Measurements from ENCODE around the gene FDX2. TPM values are rescaled to one million over a fixed set of nuclear protein-coding genes. Genes with fewer than 3 reads are reported as not detected.

Gene FDX2
- total and polyA plus RNA-seq, 2 of the 13 experiments (the other 11 are each of a cell fraction or from before 2014, with no cell fraction given): 21.0 to 24.7 TPM

- TF ChIP-seq, protein P1, sequence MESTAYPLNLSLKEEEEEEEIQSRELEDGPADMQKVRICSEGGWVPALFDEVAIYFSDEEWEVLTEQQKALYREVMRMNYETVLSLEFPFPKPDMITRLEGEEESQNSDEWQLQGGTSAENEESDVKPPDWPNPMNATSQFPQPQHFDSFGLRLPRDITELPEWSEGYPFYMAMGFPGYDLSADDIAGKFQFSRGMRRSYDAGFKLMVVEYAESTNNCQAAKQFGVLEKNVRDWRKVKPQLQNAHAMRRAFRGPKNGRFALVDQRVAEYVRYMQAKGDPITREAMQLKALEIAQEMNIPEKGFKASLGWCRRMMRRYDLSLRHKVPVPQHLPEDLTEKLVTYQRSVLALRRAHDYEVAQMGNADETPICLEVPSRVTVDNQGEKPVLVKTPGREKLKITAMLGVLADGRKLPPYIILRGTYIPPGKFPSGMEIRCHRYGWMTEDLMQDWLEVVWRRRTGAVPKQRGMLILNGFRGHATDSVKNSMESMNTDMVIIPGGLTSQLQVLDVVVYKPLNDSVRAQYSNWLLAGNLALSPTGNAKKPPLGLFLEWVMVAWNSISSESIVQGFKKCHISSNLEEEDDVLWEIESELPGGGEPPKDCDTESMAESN (CRISPR knock-in tag; conservative IDR thresholded peaks at IDR 0.05): peak; percentile 55; the same call in 1 of the 2 replicates
- TF ChIP-seq, protein P2, sequence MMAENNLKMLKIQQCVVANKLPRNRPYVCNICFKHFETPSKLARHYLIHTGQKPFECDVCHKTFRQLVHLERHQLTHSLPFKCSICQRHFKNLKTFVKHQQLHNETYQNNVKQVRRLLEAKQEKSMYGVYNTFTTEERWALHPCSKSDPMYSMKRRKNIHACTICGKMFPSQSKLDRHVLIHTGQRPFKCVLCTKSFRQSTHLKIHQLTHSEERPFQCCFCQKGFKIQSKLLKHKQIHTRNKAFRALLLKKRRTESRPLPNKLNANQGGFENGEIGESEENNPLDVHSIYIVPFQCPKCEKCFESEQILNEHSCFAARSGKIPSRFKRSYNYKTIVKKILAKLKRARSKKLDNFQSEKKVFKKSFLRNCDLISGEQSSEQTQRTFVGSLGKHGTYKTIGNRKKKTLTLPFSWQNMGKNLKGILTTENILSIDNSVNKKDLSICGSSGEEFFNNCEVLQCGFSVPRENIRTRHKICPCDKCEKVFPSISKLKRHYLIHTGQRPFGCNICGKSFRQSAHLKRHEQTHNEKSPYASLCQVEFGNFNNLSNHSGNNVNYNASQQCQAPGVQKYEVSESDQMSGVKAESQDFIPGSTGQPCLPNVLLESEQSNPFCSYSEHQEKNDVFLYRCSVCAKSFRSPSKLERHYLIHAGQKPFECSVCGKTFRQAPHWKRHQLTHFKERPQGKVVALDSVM (CRISPR knock-in tag; IDR thresholded peaks at IDR 0.05): peak; percentile 43; the same call in 1 of the 2 replicates
- peak; percentile 83 for TF ChIP-seq DMTF1 (CRISPR knock-in tag; IDR thresholded peaks at IDR 0.05)
- TF ChIP-seq TEAD2 (CRISPR knock-in tag; IDR thresholded peaks at IDR 0.05): no peak
- peak; percentile 18 for TF ChIP-seq XRCC5 (optimal IDR thresholded peaks at IDR 0.05; ENCODE audit: low read length)
- TF ChIP-seq HHEX (CRISPR knock-in tag; IDR thresholded peaks at IDR 0.05): no peak
- TF ChIP-seq NFE2L2 (IDR thresholded peaks at IDR 0.05; ENCODE audit: low read length): no peak
- TF ChIP-seq, protein P3, sequence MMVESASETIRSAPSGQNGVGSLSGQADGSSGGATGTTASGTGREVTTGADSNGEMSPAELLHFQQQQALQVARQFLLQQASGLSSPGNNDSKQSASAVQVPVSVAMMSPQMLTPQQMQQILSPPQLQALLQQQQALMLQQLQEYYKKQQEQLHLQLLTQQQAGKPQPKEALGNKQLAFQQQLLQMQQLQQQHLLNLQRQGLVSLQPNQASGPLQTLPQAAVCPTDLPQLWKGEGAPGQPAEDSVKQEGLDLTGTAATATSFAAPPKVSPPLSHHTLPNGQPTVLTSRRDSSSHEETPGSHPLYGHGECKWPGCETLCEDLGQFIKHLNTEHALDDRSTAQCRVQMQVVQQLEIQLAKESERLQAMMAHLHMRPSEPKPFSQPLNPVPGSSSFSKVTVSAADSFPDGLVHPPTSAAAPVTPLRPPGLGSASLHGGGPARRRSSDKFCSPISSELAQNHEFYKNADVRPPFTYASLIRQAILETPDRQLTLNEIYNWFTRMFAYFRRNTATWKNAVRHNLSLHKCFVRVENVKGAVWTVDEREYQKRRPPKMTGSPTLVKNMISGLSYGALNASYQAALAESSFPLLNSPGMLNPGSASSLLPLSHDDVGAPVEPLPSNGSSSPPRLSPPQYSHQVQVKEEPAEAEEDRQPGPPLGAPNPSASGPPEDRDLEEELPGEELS (CRISPR knock-in tag; IDR thresholded peaks at IDR 0.05): no peak
- TF ChIP-seq ZNF101 (CRISPR knock-in tag; IDR thresholded peaks at IDR 0.05; ENCODE audit: borderline replicate concordance, low read depth): no peak; the same call in 1 of the 2 replicates
- TF ChIP-seq HES4 (CRISPR knock-in tag; IDR thresholded peaks at IDR 0.05; ENCODE audit: borderline replicate concordance): 0 out of 2 replicates have a peak, but pooled peaks have one; percentile 17
- TF ChIP-seq ZNF337 (CRISPR knock-in tag; IDR thresholded peaks at IDR 0.05; ENCODE audit: borderline replicate concordance, low read depth): peak; percentile 28; the same call in 1 of the 2 replicates
- TF ChIP-seq ZNF556 (CRISPR knock-in tag; IDR thresholded peaks at IDR 0.05; ENCODE audit: borderline replicate concordance): peak; percentile 48; the same call in 1 of the 2 replicates
- no peak for TF ChIP-seq ZNF446 (CRISPR knock-in tag; IDR thresholded peaks at IDR 0.05)
- TF ChIP-seq XBP1 (CRISPR knock-in tag; IDR thresholded peaks at IDR 0.05): no peak
- no peak for TF ChIP-seq TERF1 (CRISPR knock-in tag; IDR thresholded peaks at IDR 0.05)
- peak; percentile 77; the same call in 1 of the 2 replicates for TF ChIP-seq SALL2 (CRISPR knock-in tag; IDR thresholded peaks at IDR 0.05)
Measured at GRCh38 chr19:10332965-10333757, 17.3 kb upstream of the FDX2 start, which contains the start of gene RAVER1 (continued).
